ENCODE measurements around the gene PNPLA7. TPM values are rescaled to one million over a fixed set of nuclear protein-coding genes. Genes with fewer than 3 reads are reported as not detected.
"Not testable (repeated sequence)": the region's sequence is repeated elsewhere in the genome, so short reads cannot be mapped to it uniquely, and the experiment has no call there.

Gene PNPLA7
- total RNA-seq, 4 donors from 2014 or later = 10.1 to 23.6 (median 11.6) TPM

DNA sequence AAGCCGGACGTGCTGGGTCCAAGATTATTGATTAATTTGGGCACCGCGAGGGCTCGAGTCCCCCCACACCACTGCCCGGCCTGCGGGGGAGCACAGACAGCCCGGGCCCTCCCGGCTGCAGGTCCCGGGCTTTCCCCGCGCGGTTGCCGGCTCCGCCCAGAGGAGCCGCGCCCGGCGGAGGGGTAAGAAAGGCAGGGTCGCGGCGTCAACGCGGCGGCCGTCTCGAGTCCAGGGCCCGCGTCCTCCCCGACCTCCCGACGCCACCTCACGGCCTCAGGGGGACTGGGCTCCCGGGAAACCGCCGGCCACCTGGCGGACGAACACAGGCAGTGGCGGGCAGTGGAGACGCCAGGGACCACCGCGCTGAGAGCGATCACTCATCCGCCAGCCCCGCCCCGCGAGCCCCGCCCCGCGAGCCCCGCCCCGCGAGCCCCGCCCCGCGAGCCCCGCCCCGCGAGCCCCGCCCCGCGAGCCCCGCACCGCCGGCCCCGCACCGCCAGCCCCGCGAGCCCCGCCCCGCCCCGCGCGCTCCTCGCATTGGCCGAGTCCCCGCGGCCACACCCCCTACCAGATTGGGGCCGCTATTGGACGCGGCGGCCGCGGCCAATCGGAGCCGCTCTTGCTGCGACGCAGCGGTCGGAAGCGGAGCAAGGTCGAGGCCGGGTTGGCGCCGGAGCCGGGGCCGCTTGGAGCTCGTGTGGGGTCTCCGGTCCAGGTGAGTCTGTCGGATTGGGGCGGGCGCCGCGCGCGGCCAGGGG, 1.2 kb upstream of the PNPLA7 start, which contains the start of gene MRPL41:
TSS of gene MRPL41 (plus strand) at position 616 of the 758 bp plus-strand sequence. CDS start 203 bp downstream, outside the sequence.
- Histone ChIP-seq H3K36me3 (peaks cover 0 to 5% of the 10 kb centered on the region in 2 donors), H3K27ac (peak within 1 kb of the TSS; percentile 69 to 92 (median 87)), H3K27me3 (no peaks in the 10 kb centered on the region), H3K9me3 (no peaks in the 10 kb centered on the region), H3K4me1 (peaks cover 27 to 29% of the 10 kb centered on the region in 2 donors), H3K4me3 (replicated peaks in 1 of 3) (peak within 1 kb of the TSS; percentile 7 to 89 (median 78))
- peak; percentile 86 to 90 for DNase-seq
- WGBS, 2 donors = 0% methylated on average over 33 of the region's 106 CpGs; no CpG with 5 or more reads in 1 of the 2 donors
- intact Hi-C loops (cut with DNase I) = loop anchor here (10.0 kb wide), 1 partner anchor 63 kb away; the partner anchor contains the start of gene EHMT1
- peak in 5 of 6 experiments; percentile 20 to 54 (median 42) for TF ChIP-seq CTCF (IDR thresholded peaks at IDR 0.05)
- TF ChIP-seq POLR2A (IDR thresholded peaks at IDR 0.05) = peak in 1 of 2 donors; percentile 72

DNA sequence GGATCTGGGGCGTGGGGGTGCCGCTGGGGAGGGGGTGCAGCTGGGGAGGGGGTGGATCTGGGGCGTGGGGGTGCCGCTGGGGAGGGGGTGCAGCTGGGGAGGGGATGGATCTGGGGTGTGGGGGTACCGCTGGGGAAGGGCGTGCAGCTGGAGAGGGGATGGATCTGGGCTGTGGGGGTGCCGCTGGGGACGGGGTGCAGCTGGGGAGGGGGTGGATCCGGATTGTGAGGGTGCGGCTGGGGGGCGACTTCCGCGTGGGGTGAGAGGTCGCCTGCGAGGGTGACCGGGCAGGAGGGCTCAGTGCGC, 709 bp upstream of the PNPLA7 start:
- Histone ChIP-seq H3K4me3 (replicated peaks in 1 of 3) (peak overlapping the region; percentile 6 to 78 (median 50)), H3K27ac (peak overlapping the region; percentile 34 to 92 (median 87)), H3K4me1 (peaks cover 27 to 29% of the 10 kb centered on the region in 2 donors)
- WGBS, 2 donors = 0 to 2% methylated on average over 3 to 13 of the region's 17 CpGs
- not testable (repeated sequence) for DNase-seq, H3K36me3 ChIP-seq, H3K9me3 ChIP-seq, H3K27me3 ChIP-seq
- intact Hi-C loops (cut with DNase I) = loop anchor here (10.0 kb wide), 1 partner anchor 64 kb away; the partner anchor contains the start of gene EHMT1

- Histone ChIP-seq H3K9me3 (no peaks in the 10 kb centered on the region), H3K36me3 (no peaks in the 10 kb centered on the region), H3K4me1 (peaks cover 27 to 29% of the 10 kb centered on the region in 2 donors), H3K27ac (peak overlapping the region in 1 of 3 donors; percentile 45), H3K4me3 (replicated peaks in 1 of 3) (no peak overlapping the region), H3K27me3 (no peaks in the 10 kb centered on the region)
- no peak for TF ChIP-seq CTCF (IDR thresholded peaks at IDR 0.05)
- TF ChIP-seq POLR2A (IDR thresholded peaks at IDR 0.05) = no peak
- intact Hi-C loops (cut with DNase I) = no loop called here
- DNase-seq = peak; percentile 76 to 81
- 76 to 77% methylated on average over 18 to 21 of the region's 23 CpGs for WGBS, 2 donors
These were observed 2.3 kb downstream of the PNPLA7 start for GRCh38 chr9:137547687-137548543.

DNA sequence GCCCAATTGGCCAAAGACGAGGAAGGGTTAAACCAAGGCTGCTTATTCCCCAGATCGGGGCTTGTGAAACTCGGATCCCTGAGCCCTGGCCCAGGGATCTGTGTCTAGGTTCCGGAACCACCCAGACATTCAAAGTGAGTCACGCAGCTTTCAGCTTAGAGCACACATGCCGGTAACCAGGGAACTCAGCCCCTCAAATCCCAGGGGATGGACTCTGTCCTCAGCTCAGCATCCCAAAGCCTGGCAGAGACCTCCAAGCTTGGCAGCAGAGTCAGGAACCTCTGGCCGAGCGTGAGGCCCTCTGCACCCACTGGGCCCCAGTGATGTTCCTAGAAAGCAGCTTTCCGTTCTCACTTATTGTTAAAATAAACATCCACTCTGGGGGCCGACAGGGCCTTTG, 5.1 kb downstream of the PNPLA7 start:
- H3K4me3 ChIP-seq (replicated peaks in 1 of 3) = no peak overlapping the region
- H3K36me3 ChIP-seq = peaks cover 0 to 4% of the 10 kb centered on the region in 2 donors
- no peaks in the 10 kb centered on the region for H3K9me3 ChIP-seq
- no peak for TF ChIP-seq POLR2A (IDR thresholded peaks at IDR 0.05)
- TF ChIP-seq CTCF (IDR thresholded peaks at IDR 0.05) = no peak
- no peak overlapping the region for H3K27ac ChIP-seq
- WGBS, 2 donors = 84% methylated on average over 6 to 9 of the region's 10 CpGs
- peak in 1 of 2 donors; percentile 14 for DNase-seq
- no peaks in the 10 kb centered on the region for H3K27me3 ChIP-seq
- H3K4me1 ChIP-seq = peaks cover 24 to 26% of the 10 kb centered on the region in 2 donors
- intact Hi-C loops (cut with DNase I) = no loop called here

- H3K27ac ChIP-seq = no peak overlapping the region
- intact Hi-C loops (cut with DNase I) = no loop called here
- H3K27me3 ChIP-seq = no peaks in the 10 kb centered on the region
These were observed 5.9 kb downstream of the PNPLA7 start for GRCh38 chr9:137544176-137544760.

More at GRCh38 chr9:137544176-137544760, 5.9 kb downstream of the PNPLA7 start:
- no peak overlapping the region for H3K4me3 ChIP-seq (replicated peaks in 1 of 3)
- TF ChIP-seq POLR2A (IDR thresholded peaks at IDR 0.05) (no peak), CTCF (IDR thresholded peaks at IDR 0.05) (no peak)
- peaks cover 17 to 18% of the 10 kb centered on the region in 2 donors for H3K4me1 ChIP-seq
- H3K36me3 ChIP-seq = peaks cover 0 to 4% of the 10 kb centered on the region in 2 donors
- no peak for DNase-seq
- H3K9me3 ChIP-seq = no peaks in the 10 kb centered on the region
- 82 to 88% methylated on average over 12 of the region's 12 CpGs for WGBS, 2 donors

Measured in thyroid gland (tissue), 4 donors.